NOMO-1 treated with dmso at 0.1 percent for 144 hours (cell line): ENCODE measurements around the gene PGBD5.

Experiments
- DNase-seq: peaks from one replicate; lab custom pipeline; 2025; ENCODE audit not compliant: unreplicated experiment; lab: John Stamatoyannopoulos, UW

PGBD5 gene

GRCh38 chr1:230377851-230378250 lies 48.3 kb downstream of the PGBD5 start:
- DNase-seq: no peak

- DNase-seq: no peak
Measured at GRCh38 chr1:230377324-230377723, 48.8 kb downstream of the PGBD5 start.

- no peak for DNase-seq
Measured at GRCh38 chr1:230376296-230376695, 49.8 kb downstream of the PGBD5 start.

GRCh38 chr1:230375780-230376179 lies 50.4 kb downstream of the PGBD5 start:
- DNase-seq: no peak

- no peak for DNase-seq
Measured at GRCh38 chr1:230375147-230375546, 51.0 kb downstream of the PGBD5 start.

GRCh38 chr1:230371923-230372703 lies 54.0 kb downstream of the PGBD5 start:
- DNase-seq: no peak

GRCh38 chr1:230370109-230370508 lies 56.0 kb downstream of the PGBD5 start:
- DNase-seq: no peak

GRCh38 chr1:230368871-230369270 lies 57.3 kb downstream of the PGBD5 start:
- DNase-seq: no peak

GRCh38 chr1:230368363-230368762 lies 57.8 kb downstream of the PGBD5 start:
- DNase-seq: no peak

GRCh38 chr1:230366504-230366915 lies 59.6 kb downstream of the PGBD5 start:
- DNase-seq: no peak

GRCh38 chr1:230365723-230366307 lies 60.3 kb downstream of the PGBD5 start:
- DNase-seq: no peak

GRCh38 chr1:230362949-230363348 lies 63.2 kb downstream of the PGBD5 start:
- no peak for DNase-seq

GRCh38 chr1:230361941-230362340 lies 64.2 kb downstream of the PGBD5 start:
- no peak for DNase-seq

GRCh38 chr1:230359992-230360668 lies 66.0 kb downstream of the PGBD5 start:
- DNase-seq: no peak

GRCh38 chr1:230356869-230357794 lies 69.0 kb downstream of the PGBD5 start:
- no peak for DNase-seq

- no peak for DNase-seq
Measured at GRCh38 chr1:230356190-230356589, 69.9 kb downstream of the PGBD5 start.

GRCh38 chr1:230355594-230355993 lies 70.5 kb downstream of the PGBD5 start:
- DNase-seq: no peak

- DNase-seq: no peak
Measured at GRCh38 chr1:230355128-230355527, 71.0 kb downstream of the PGBD5 start.

- DNase-seq: no peak
Measured at GRCh38 chr1:230354005-230354404, 72.1 kb downstream of the PGBD5 start.

- DNase-seq: no peak
Measured at GRCh38 chr1:230352537-230352936, 73.6 kb downstream of the PGBD5 start.

GRCh38 chr1:230351983-230352382 lies 74.1 kb downstream of the PGBD5 start:
- DNase-seq: no peak
